ENCODE data around the gene TCAP.

Gene TCAP

DNA sequence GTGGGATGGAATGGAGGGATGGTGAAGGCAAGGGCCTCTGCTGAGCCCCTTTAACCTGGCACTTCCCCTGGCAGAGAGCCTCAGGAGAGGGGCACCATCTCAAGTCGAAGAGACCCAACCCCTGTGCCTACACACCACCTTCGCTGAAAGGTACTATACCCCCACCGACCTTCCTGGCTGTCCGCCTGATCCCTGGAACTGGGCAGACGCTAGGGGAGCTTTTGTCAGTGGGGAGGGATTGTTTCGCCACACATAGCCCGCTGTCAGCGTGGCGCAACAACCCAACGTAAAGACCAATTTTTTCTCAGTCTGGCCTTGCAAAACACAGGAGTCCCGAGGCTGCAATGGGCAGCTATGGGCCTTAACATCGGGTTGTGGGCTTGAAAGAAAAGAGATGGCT, 35.3 kb upstream of the TCAP start:
- no peak for DNase-seq

DNA sequence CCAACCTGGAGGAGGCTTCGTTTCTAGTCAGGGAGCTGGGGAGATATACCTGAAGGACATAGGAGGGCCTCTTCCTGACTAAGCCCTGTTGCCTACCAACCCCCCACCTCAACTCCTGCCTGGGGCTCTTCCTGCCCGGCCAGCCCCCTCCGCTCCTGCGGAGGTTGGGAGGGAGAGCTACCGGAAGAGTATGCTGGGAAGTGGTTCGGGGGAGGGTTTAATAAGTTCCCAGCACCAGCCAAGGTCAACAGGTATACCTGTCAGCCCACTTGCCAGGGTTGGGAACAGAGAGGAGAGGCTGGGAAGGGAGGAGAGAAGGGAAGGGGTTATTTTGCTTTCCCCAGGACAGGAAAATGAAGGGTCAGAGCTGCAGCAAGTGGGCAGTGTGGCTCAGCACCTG, 33.7 kb upstream of the TCAP start:
- DNase-seq = no peak

DNA sequence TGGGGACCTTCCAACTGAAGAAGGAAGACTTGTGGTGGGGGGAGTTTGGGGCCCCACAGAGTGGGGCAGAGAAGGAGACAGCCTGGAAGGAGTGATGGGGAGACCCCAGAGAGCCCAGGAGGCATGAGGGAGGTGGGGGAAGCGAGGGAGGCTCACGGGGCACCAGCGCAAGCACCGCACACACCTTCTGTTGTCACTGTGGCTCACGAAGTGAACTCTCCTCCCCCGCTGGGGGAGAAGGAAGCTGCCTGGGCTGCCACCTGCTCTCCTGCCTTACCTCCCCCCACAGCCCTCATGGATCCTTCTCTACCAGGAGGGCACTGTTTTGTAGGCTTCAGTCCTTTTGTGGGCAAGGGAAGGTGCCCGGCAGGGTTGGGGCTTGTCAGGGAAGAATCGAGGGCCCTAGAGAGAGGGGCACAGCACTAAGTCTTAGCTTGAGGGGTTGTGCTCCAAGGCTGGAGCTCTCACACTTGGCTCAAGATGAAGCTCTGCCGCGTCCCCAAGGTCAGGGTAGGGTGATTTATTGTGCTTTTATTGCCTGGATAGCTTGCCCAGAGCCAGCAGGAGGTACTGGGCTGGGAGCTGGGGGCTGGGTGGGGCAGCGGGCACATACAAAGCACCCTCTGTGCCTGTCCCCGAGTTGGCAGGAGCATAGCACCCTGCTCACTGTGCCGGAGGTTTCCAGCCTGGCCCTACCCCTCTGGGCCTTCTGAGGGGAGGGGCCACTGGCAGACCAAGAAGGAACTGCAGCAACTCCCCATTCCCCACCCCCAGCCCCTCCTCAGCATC, 32.8 kb upstream of the TCAP start:
- no peak for DNase-seq

DNA sequence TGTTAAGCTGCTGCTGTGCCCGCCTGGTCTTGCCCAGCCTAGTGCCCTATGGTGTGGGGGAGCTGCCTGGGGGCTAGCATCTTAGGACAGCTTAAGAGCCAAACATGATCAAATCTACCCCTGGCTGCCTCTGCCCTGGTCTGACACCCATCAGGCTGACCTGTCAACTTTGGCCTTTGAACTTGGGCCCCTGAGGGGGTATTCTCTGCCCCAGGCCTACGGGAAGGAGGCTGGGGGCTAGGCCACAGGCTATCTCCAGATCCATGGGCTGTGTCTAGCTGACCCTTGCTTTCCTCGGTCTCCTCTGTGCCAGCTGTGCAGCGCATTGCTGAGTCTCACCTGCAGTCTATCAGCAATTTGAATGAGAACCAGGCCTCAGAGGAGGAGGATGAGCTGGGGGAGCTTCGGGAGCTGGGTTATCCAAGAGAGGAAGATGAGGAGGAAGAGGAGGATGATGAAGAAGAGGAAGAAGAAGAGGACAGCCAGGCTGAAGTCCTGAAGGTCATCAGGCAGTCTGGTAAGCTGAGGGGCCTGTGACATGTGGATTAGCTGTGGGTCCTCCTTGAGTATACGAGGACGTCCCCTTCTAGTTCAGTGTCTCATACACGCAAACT, 31.5 kb upstream of the TCAP start:
- no peak for DNase-seq

DNA sequence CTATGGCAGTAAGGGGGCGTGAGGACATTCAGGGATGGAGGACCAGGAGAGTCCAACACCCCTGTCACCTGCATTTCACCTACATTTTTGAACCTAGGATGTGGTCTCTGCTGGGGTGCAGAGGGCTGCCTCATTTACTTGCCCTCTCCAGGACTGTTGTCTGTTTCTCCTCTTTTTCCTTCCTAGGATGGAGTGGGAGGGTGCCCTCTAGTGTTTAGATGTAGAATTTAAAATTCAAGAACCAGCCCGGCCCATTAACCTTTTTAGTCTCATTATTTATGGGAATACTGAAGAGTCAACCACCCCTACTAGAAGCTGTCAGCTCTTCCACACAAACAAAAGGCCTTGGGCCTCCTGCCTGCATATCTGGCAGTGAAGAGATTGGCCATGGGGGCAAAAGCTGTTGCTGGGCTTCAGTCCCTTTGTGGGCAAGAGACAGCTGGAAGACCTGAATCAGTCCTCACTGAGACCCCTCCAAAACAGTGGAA, 30.7 kb upstream of the TCAP start:
- DNase-seq = no peak

DNA sequence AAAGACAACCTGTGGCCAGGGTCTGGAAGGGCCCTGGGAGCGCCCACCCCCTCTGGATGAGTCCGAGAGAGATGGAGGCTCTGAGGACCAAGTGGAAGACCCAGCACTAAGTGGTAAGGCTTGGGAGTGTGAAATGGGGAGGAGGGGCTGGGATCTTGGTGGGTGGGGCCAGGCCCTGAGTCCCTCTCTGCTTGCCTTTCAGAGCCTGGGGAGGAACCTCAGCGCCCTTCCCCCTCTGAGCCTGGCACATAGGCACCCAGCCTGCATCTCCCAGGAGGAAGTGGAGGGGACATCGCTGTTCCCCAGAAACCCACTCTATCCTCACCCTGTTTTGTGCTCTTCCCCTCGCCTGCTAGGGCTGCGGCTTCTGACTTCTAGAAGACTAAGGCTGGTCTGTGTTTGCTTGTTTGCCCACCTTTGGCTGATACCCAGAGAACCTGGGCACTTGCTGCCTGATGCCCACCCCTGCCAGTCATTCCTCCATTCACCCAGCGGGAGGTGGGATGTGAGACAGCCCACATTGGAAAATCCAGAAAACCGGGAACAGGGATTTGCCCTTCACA, 29.5 kb upstream of the TCAP start:
- no peak for DNase-seq

DNA sequence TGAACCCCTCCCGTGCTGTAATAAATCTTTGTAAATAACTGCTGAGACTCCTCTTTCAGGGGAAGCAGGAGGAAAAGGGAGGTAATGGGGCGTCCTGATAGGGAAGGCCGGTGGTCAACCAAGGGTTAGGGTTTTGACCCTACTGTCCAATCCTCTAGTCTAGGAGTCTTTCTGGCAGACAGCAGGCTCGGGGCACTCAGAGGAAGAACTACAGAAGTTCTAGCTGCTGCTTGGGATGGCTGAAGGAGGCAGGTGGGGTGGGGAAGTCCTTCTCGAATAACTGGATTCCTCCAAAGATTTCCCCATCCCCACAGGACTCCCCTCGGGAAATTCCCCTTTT, 28.6 kb upstream of the TCAP start:
- DNase-seq = no peak

DNA sequence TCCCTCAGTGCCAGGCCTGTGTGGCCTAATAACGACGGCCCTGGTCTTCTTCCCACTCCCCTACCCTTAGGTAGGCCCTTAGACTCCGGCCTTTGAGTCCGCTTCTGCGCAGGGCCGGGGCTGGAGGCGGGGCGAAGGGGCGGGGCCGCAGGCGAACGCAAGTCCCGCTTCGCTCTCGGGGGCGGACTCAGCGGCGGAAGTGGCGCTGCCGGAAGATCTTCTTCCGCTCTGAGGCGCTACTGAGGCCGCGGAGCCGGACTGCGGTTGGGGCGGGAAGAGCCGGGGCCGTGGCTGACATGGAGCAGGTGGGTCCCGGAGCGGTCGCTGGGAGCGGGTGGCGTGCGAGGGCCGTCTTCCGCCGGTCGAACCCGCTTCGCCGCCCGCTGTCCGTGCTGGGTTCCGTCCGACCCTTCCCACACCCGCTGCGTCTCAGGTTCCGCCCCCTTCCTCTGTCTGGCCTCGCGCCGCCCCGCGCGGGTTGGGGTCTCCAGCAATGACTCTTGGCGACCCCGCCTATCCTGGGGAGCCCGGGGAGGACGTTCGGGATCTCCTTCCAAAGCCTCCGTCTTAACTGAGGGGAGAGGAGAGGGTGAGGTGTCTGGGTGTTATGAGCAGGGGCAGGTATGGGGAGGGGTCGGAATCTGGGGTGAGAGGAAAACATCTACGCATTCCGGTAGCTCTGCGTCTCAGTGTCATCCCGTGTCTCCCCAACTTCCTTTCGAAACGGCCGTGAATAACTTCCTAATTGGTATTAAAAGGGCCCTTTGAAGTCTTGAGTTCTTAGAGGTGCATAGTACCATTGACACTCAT, 28.0 kb upstream of the TCAP start, which contains the start of gene STARD3:
Gene STARD3, plus strand, starts transcription at position 218 of the 810 bp plus-strand sequence. CDS start 16,388 bp downstream, outside the sequence.
- DNase-seq = peak; percentile 90

DNA sequence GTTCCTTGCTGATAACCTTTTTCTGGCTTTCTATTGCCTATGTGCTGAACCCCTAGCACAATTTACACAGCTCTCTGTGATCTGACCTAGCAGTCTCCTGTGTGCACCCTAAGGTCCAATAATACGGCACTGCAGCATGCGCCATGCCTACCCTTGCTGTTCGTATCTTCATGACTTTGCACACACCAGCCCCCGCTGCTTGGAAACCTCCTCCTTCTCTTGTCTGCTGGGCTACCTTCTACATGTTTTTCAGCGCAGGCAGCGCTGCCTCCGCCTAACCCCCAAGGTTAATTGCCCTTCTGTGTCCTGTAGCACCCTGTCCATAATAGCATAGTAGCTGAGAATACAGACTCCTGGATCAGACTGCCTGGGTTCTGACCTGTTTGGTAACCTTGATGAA, 26.8 kb upstream of the TCAP start:
- no peak for DNase-seq

DNA sequence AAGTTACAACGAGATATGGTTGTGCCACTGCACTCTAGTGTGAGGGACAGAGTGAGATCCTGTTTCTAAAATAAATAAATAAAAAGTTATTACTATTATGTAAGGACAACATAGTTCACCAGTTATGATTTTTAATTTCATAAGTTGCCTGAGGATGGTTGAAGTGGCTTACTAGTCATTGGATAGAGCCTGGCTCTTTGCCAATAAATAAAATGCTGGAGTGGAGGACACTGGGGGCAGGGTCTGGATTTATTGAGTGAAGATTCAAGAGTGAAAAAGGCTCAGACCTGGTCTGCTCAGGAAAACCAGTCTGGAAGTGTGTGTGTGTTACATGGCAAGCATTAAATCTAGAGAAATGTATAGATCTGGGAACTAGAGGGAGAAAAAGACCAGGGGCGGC, 26.1 kb upstream of the TCAP start:
- no peak for DNase-seq

DNA sequence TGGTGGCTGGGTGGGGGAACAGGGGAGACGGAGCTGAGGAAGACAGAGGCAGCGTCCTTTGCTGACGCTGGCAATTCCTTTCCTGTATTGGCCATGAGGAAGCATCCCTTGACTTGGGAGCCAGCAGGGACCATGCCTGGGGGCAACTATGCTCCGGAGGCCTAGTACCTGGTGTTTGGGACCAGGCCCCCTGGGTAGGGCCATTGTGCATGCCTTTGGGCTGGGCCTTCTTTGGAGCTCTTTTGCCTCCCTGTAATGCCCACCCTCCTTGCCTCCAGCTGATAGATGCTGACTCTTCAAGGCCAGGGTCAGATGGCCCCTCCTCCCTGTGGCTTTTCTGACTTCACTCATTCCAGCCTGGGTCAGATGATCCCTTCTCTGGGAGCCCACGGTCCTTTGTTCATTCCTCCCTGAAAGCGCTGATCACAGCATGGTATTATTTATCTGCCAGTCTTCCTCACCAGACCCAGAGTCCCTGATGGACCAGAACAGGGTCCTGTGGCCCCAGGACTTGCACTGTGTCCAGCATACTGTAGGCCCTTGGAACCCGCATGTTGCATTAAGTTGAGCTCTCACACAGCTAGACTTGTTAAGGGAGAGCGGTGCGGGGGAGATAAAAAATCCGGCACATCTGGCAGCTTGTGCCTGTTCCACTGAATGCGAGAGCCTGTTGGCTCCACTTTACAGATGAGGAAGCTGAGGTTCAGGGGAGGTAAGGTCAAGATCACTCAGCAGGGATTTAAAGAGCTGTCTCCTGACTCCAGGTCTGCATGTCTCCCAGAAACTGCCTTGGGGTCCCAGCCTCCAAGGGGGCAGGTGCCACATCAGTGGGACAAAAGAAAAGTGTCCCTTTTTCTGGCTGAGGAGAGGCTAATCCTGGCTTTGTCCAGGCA, 25.3 kb upstream of the TCAP start:
- no peak for DNase-seq

DNA sequence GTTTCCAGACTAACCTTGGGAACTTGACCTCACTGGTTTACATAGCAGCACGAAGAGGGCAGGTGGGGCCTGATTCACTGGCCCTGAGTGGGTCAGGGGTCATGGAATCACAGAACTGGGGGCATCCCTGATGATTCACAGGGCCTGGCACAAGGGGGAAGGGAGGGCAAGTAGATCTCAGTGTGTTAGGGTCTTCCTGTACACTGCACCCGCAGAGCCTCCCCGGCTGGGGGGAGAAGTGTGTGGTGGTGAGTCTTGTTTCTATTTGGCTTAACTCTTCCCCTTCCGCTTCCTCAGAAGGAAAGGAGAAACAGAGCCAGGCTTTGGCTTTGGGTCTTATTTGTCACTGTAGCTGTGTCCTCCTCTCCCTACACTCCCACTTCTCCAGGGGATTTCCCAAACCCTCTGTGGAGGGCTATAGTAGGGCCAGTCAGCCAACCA, 24.5 kb upstream of the TCAP start:
- no peak for DNase-seq

DNA sequence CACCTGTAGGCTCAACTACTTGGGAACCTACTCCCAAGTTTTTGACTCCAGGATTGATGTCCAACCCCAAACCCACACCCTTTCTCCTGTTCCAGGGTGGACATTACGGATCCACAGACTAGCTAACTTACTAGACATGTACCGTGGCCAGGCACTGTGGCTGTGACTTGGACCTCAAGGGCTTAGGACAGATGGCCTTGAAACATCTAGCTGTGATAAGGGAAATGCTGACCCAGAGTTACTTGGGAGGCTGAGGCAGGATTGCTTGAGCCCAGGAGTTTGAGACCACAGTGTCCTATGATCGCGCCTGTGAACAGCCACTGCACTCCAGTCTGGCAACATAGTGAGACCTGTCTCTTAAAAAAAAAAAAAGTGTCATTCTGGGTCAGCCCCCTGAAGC, 24.1 kb upstream of the TCAP start:
- no peak for DNase-seq

DNA sequence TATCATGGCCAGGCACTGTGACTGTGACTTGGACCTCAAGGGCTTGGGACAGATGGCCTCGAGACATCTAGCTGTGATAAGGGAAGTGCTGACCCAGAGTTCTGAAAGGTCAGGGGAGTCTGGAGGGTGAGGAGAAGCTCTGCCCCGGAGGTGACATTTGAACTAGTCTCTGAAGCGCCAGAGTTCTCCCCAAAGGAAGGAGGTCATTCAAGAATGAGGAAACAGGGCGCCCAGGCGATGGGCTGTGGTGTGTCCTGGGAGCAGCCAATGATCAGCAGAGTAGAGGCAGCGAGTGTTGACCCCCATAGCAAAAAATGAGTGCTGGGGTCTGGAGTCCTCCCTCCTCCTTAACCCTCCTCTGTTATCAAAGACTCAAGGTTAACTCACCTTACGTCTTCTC, 23.3 kb upstream of the TCAP start:
- DNase-seq = no peak

DNA sequence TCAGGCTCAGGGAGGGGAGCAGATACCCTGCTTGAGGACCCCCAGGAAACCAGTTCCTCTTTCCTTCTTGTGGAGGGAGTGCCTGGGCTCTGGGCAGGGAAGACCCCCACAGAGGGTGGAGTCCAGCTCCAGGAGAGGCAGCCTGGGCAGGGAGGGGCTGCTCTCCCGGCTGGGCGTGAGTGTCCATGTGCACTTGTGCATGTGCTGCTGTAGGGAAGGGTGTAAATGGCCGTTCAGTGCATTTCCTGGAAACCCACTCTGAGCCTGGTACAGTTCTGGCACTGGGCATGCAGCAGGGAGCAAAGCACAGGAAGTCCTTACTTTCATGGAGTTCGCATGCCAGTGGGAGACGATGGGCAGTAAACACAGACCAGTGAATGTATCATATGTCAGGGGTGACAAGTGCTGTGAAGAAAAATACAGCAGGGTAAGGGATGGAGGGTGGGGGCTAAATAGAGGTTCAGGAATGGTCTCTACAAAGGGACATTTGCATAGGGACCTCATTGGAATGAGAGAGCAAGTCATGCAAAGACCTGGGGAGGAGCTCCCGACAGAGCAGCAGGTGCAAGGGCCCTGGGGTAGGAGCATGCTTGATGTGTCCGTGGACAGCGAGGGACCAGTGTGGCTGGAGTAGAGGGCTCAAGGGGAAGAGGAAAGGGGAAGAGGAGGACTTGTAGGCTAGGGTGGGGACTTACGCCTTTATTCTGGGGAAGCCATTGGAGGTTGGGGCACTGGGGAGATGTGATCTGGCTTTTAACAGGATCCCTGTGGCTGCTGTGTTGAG, 22.7 kb upstream of the TCAP start:
- DNase-seq = no peak

DNA sequence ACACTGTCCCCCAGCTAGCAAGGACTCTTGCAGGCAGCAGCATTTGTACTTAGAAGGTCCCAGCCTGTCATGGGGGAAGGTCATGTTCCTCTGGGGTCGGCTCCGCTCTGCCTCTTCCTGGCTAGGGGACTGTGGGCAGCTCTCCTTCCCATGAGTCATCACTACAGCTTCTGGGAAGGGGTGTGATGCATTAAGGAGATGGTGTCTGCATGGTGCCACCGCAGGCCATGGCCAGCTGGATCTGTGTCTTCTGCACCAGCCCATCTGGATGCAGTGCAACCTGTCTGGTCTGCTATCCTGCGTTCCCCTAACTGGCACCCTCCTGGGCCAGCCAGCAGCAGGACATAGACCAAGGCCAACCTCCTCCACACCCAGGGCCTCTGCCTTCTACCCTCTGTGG, 21.9 kb upstream of the TCAP start:
- no peak for DNase-seq

DNA sequence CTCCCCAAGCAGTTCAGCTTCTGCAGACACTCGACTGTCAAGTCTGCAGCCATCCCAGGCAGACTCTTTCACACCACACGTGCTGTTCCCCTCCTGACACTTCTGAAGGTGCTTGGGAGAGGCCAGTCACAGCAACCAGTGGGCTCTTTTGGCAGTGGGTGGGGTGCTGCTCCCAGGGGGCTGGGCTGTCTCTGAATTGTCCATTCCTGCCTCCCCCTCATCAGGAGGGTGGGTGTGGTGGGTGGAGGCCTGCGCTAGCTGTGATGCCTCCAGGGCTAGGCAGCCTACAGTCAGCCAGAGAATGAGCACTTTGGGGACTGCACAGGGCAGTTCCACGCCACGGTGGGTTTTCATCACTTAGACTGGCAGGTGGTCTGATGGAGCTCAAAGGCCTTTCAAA, 17.9 kb upstream of the TCAP start:
- no peak for DNase-seq

DNA sequence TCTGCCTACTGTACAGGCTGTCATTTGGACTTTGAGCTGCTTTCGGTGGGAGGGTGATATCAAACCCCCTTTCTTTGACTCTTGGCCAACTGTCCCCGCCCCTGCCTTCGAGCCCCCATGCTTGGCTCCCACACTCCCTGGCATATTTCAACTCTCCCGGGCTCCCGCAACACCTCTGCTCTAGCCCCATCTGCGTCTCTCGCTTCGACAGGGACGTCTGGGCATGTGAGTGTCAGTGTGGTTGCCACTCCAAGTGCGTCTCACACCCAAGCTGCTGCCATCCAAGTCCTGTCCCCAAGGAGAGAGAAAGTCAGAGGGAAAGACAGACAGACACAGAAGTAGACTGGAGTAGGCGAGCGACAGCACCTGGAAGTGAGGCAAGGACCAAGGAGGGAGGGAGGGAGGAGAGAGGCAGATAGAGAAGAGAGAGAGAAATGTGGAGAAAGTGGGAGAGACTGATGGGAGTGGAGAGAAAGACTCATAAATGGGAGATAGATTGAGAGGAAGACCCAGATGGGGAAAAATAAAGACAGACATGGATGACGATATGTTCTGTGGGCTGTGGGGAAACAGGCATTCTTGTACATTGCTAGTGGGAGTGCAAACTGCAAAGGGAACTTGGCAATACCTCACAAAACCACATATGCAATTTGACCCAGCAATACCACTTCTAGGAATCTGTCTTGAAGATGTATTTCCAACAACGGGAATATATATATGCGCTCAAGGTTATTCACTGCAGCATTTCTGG, 16.4 kb upstream of the TCAP start:
- DNase-seq = no peak

DNA sequence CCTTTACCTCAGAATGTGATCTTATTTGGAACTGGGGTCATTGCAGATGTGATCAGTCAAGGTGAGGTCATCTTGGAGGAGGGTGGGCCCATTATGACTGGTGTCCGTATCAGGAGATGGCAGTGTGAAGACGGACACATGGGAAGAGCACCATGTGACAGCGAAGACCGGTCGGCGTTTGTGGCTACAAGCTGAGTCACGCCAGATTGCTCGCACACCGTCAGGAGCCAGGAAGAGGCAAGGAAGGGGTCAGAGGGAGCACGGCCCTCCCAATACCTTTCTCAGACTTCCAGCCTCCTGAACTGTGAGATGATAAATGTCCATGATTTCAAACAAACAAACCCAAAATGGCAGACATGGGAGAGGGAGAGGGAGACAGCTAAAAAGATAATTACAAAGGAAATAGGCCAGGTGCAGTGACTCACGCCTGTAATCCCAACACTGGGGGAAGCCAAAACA, 15.0 kb upstream of the TCAP start:
- no peak for DNase-seq

DNA sequence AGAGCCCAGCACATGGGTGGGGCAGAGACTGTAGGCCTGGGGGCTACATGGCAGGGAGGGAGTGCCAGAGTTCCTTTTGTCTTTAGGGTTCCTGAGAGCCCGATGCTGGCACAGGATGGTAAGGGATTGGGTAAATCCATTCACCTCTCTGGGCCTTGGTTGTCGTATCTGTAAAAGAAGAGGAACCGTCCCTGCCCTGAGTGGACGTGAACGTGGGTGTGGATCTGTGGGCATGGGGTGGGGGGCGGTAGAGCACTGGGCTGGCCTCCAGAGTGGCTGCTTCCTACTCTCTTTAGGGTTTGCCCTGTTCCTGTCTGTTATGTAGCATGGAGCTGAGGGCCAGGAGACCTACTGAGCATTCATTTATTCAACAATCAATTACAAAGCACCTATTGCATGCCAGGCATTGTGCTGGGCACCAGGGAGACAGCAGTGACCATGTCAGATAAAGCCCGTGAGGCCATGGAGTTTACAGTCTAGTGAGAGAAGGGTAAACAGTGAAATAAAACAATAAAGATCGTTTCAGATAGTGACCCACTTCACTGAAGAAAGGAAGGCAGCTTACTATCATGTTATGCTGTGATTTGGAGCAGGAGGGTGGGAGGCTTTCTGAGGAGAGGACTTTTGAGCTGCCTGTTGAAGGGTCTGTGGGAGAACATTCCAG, 13.1 kb upstream of the TCAP start:
- DNase-seq = no peak
